Measurements from ENCODE around the gene HSD3B1.

DNA sequence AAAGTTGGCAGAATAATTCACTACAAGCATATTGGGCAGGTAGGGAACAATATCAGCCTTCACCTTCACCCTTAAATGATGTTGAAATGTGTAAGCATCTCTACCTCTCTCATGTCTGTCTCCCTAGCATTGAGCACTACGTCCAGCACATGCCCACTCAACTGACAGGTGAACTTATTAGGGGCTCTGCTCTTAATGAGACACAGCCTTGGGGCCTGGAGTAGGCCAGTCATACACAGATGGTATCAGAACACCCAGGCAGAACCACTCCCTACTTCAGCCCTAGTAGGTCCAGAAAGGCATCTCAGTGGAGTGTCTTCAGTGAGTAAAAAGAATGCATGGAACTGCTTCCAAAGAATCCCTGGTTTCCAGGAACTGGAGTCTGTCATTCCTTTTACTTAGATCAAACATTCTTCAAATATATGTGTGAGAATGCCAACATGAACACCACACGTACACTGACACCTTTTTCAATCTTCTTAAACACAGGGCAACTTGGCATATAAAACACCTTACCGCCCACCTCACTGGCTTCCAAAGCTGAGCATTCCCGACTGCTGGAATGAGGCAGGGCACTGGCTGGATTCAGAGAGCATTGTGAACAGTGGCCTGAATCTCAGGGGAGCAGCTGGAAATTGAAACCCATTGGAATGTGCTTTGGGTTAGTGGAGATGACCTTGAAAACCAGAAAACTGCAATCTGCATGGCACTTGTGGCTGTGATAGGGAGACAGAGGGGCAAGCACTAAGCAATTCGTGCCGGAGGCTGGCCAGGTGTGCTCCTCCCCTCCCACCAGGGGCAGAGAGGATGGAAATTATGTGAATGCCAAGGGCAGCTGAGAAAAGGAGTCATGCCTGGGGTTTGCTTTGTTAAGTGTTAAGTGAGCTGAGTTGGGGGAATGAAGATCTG lies 24.2 kb upstream of the HSD3B1 start:
- TF ChIP-seq, protein P1, sequence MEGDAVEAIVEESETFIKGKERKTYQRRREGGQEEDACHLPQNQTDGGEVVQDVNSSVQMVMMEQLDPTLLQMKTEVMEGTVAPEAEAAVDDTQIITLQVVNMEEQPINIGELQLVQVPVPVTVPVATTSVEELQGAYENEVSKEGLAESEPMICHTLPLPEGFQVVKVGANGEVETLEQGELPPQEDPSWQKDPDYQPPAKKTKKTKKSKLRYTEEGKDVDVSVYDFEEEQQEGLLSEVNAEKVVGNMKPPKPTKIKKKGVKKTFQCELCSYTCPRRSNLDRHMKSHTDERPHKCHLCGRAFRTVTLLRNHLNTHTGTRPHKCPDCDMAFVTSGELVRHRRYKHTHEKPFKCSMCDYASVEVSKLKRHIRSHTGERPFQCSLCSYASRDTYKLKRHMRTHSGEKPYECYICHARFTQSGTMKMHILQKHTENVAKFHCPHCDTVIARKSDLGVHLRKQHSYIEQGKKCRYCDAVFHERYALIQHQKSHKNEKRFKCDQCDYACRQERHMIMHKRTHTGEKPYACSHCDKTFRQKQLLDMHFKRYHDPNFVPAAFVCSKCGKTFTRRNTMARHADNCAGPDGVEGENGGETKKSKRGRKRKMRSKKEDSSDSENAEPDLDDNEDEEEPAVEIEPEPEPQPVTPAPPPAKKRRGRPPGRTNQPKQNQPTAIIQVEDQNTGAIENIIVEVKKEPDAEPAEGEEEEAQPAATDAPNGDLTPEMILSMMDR (conservative IDR thresholded peaks at IDR 0.05) = no peak
- TF ChIP-seq EZH2 (IDR thresholded peaks at IDR 0.05; ENCODE audit: low read depth) = no peak

All from PC-9 (cell line).